HEK293 (cell line): ENCODE measurements around the gene ILF3.
A peak's percentile ranks its signal among the peaks of the same experiment; 100 is the strongest.

Source experiments
- CTCF ChIA-PET: fragments of 350-600 bp; formaldehyde crosslinking; extraction: SDS; loops from one replicate; lab custom pipeline; 2021; ENCODE audit warnings: antibody characterized with exemption; lab: Yijun Ruan, JAX
- POLR2A ChIA-PET: fragments of 300-600 bp; formaldehyde crosslinking; extraction: SDS; loops from one replicate; lab custom pipeline; 2020; ENCODE audit warnings: antibody characterized with exemption, inconsistent platforms; lab: Yijun Ruan, JAX
- H3K27ac ChIP-seq: fragments of 200-500 bp; sonication (Bioruptor generic); 2 replicates; pipeline ENCODE4 v1.5.1; 2014; ENCODE audit warnings: low read depth, low read length, control low read depth, inconsistent platforms; ENCODE audit errors: extremely low read depth
- H3K36me3 ChIP-seq, 2 experiments: fragments of 200-500 bp in 1 of 2; sonication (Bioruptor generic) in 1 of 2; 1 replicate in 1 of 2; 2 replicates in 1 of 2; pipeline ENCODE4 v1.5.1; 2014 to 2017; ENCODE audit warnings: inconsistent platforms in 2 of 2, low read length in 2 of 2; ENCODE audit not compliant: control insufficient read depth in 2 of 2, insufficient read depth in 1 of 2
- H3K4me1 ChIP-seq: fragments of 200-500 bp; sonication (Bioruptor generic); 2 replicates; pipeline ENCODE4 v1.5.1; 2014; ENCODE audit warnings: mild to moderate bottlenecking, low read length, inconsistent platforms; ENCODE audit not compliant: control insufficient read depth, insufficient read depth
- H3K4me3 ChIP-seq: 2 replicates; pipeline ENCODE4 v1.5.1; 2011; ENCODE audit warnings: low read depth, mild to moderate bottlenecking, control low read depth, low read length, moderate library complexity
- H3K9me3 ChIP-seq: fragments of 200-500 bp; sonication (Bioruptor generic); 2 replicates; pipeline ENCODE4 v1.5.1; 2014; ENCODE audit warnings: low read depth, low read length, inconsistent platforms; ENCODE audit not compliant: control insufficient read depth, insufficient read depth
- BCL6B ChIP-seq: fragments of 450-650 bp; formaldehyde crosslinking; IDR thresholded peaks from 2 replicates; pipeline ENCODE4 v1.5.1; 2017; ENCODE audit warnings: missing biosample characterization, missing genetic modification characterization
- HOXA7 ChIP-seq: sonication (generic); formaldehyde crosslinking; IDR thresholded peaks from 2 replicates; pipeline ENCODE4 v1.8.1; 2022; ENCODE audit warnings: missing genetic modification reagents, borderline replicate concordance
- HOXC10 ChIP-seq: sonication (generic); formaldehyde crosslinking; IDR thresholded peaks from 2 replicates; pipeline ENCODE4 v1.8.1; 2023; ENCODE audit warnings: mild to moderate bottlenecking, missing genetic modification reagents
- KLF16 ChIP-seq: fragments of 450-650 bp; formaldehyde crosslinking; IDR thresholded peaks from 2 replicates; pipeline ENCODE4 v1.5.1; 2017; ENCODE audit warnings: missing biosample characterization, missing genetic modification characterization
- KLF8 ChIP-seq: fragments of 450-650 bp; formaldehyde crosslinking; IDR thresholded peaks from 2 replicates; pipeline ENCODE4 v1.5.1; 2016; ENCODE audit warnings: missing biosample characterization, missing genetic modification characterization
- SP2 ChIP-seq: fragments of 450-650 bp; formaldehyde crosslinking; IDR thresholded peaks from 2 replicates; pipeline ENCODE4 v1.5.1; 2016; ENCODE audit warnings: missing biosample characterization, missing genetic modification characterization
- ZBTB11 ChIP-seq: fragments of 450-650 bp; formaldehyde crosslinking; conservative IDR thresholded peaks from 2 replicates; pipeline ENCODE4 v1.5.1; 2016; ENCODE audit warnings: low read depth, missing biosample characterization, missing genetic modification characterization
- ZFP69B ChIP-seq: fragments of 450-650 bp; formaldehyde crosslinking; IDR thresholded peaks from 2 replicates; pipeline ENCODE4 v1.5.1; 2016; ENCODE audit warnings: missing biosample characterization, missing genetic modification characterization
- ZNF121 ChIP-seq: fragments of 450-650 bp; formaldehyde crosslinking; IDR thresholded peaks from 2 replicates; pipeline ENCODE4 v1.5.1; 2016; ENCODE audit warnings: missing biosample characterization, missing genetic modification characterization
- ZNF311 ChIP-seq: fragments of 450-650 bp; formaldehyde crosslinking; IDR thresholded peaks from 2 replicates; pipeline ENCODE4 v1.5.1; 2017; ENCODE audit warnings: missing biosample characterization, missing genetic modification characterization, borderline replicate concordance
- ZNF513 ChIP-seq: fragments of 450-650 bp; IDR thresholded peaks from 2 replicates; pipeline ENCODE4 v1.5.1; 2018; ENCODE audit warnings: missing biosample characterization, missing genetic modification characterization
- ZNF544 ChIP-seq: fragments of 450-650 bp; formaldehyde crosslinking; IDR thresholded peaks from 2 replicates; pipeline ENCODE4 v1.5.0; 2017; ENCODE audit warnings: missing biosample characterization, missing genetic modification characterization
- ZNF610 ChIP-seq: fragments of 450-650 bp; formaldehyde crosslinking; IDR thresholded peaks from 2 replicates; pipeline ENCODE4 v1.5.1; 2016; ENCODE audit warnings: missing biosample characterization, missing genetic modification characterization, borderline replicate concordance
- ZNF843 ChIP-seq: fragments of 450-650 bp; formaldehyde crosslinking; IDR thresholded peaks from 2 replicates; pipeline ENCODE4 v1.5.1; 2016; ENCODE audit warnings: missing biosample characterization, missing genetic modification characterization
- TF ChIP-seq, protein P1 (sequence below): fragments of 450-650 bp; formaldehyde crosslinking; IDR thresholded peaks from 2 replicates; pipeline ENCODE4 v1.5.1; 2016; ENCODE audit warnings: missing biosample characterization, missing genetic modification characterization
- TF ChIP-seq, protein P2 (sequence below): fragments of 450-650 bp; formaldehyde crosslinking; IDR thresholded peaks from 2 replicates; pipeline ENCODE4 v1.5.1; 2017; ENCODE audit warnings: missing biosample characterization, missing genetic modification characterization
- TF ChIP-seq, protein P3 (sequence below): fragments of 450-650 bp; formaldehyde crosslinking; IDR thresholded peaks from 2 replicates; pipeline ENCODE4 v1.5.1; 2016; ENCODE audit warnings: missing biosample characterization, missing genetic modification characterization

The ILF3 gene

DNA sequence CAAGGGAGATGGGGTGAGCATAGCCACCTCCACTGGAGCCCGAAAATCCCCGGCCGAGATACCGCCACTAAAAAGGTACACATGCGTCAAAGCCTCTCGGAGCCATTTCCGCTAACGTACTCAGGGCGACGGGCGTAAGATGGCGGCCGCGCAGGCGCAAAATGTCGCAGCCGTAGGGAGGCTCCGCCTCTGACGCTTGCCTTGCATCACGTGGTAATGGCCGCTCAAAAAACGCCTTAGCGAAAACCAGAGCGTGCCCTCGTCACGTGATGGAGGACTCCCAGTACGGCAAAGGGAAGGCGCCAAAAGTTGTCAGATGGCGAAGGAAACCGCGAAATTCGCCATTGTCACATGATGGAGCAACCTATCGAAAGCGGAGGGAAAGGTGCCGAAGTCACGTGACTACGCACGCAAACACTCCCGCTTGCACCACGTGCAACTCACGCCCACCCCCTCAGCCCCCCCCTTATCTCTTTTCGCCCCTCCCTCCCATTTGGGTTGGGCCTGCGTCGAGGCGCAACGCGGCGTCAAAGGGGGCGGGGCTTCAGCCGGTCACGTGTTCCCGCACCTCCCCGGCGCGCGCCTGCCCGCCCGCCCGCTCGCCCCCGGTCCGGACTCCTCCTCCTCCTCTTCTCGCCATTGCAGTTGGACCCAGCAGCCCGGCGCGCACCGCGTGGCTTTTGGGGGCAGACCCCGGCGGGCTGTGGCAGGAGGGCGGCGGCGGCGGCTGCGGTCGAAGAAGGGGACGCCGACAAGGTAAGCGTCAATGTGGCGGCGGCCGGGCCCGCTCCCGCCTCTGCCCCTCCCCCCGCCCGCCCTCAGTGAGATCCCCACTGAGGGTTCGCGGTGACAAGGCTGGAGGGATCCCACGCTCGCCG lies at the start of gene ILF3 (continued):
- TF ChIP-seq ZNF610 (tag by site-specific recombination) (peak; percentile 96), ZNF544 (no peak), HOXA7 (no peak)
- TF ChIP-seq, protein P1, sequence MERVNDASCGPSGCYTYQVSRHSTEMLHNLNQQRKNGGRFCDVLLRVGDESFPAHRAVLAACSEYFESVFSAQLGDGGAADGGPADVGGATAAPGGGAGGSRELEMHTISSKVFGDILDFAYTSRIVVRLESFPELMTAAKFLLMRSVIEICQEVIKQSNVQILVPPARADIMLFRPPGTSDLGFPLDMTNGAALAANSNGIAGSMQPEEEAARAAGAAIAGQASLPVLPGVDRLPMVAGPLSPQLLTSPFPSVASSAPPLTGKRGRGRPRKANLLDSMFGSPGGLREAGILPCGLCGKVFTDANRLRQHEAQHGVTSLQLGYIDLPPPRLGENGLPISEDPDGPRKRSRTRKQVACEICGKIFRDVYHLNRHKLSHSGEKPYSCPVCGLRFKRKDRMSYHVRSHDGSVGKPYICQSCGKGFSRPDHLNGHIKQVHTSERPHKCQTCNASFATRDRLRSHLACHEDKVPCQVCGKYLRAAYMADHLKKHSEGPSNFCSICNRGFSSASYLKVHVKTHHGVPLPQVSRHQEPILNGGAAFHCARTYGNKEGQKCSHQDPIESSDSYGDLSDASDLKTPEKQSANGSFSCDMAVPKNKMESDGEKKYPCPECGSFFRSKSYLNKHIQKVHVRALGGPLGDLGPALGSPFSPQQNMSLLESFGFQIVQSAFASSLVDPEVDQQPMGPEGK (tag by site-specific recombination): peak; percentile 100

DNA sequence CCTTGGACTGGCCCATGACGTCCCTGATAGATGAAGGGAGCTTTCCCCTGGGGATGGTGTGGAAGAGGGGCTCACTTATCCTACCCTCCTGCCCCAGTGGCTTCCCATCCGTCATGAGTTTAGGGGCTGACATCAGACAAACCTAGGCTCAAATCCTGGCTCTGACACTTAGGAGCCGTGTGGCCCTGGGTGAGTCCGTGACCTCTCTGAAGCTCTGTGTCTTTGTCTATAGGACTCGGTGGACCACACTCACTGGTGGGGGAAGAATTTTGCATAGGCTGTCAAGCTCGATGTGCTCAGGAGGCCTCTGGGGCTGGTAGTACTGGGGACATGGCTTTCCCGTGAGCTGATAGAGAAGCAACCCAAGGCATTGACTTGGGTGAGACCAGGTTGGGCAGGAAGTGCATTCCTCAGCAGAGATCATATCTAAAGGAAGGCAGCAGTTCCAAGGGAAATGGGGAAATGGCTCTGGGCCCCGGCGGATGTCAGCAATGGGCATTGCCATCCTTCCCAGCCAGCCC lies 49.6 kb upstream of the ILF3 start:
- ChIA-PET POLR2A (interaction anchor here (0.6 kb wide), 1 partner anchor 542 kb away, joined by 7 read pairs; no protein-coding TSS in a partner anchor), CTCF (interaction anchor here (0.7 to 1.5 kb wide), 3 partner anchors 12 to 24 kb away, joined by 4 to 7 read pairs (median 5); no protein-coding TSS in a partner anchor)
- H3K27ac ChIP-seq: no peak overlapping the region
- TF ChIP-seq, protein P2, sequence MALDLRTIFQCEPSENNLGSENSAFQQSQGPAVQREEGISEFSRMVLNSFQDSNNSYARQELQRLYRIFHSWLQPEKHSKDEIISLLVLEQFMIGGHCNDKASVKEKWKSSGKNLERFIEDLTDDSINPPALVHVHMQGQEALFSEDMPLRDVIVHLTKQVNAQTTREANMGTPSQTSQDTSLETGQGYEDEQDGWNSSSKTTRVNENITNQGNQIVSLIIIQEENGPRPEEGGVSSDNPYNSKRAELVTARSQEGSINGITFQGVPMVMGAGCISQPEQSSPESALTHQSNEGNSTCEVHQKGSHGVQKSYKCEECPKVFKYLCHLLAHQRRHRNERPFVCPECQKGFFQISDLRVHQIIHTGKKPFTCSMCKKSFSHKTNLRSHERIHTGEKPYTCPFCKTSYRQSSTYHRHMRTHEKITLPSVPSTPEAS (tag by site-specific recombination): no peak
- TF ChIP-seq ZNF843: no peak
- TF ChIP-seq, protein P3, sequence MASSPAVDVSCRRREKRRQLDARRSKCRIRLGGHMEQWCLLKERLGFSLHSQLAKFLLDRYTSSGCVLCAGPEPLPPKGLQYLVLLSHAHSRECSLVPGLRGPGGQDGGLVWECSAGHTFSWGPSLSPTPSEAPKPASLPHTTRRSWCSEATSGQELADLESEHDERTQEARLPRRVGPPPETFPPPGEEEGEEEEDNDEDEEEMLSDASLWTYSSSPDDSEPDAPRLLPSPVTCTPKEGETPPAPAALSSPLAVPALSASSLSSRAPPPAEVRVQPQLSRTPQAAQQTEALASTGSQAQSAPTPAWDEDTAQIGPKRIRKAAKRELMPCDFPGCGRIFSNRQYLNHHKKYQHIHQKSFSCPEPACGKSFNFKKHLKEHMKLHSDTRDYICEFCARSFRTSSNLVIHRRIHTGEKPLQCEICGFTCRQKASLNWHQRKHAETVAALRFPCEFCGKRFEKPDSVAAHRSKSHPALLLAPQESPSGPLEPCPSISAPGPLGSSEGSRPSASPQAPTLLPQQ: 0 out of 2 replicates have a peak, but pooled peaks have one; percentile 37
- TF ChIP-seq ZFP69B (tag by site-specific recombination): 0 out of 2 replicates have a peak, but pooled peaks have one; percentile 21
- TF ChIP-seq KLF16: no peak
- no peak overlapping the region for H3K4me3 ChIP-seq
- no peaks in the 10 kb centered on the region for H3K4me1 ChIP-seq
- no peaks in the 10 kb centered on the region for H3K36me3 ChIP-seq
- no peaks in the 10 kb centered on the region for H3K9me3 ChIP-seq

DNA sequence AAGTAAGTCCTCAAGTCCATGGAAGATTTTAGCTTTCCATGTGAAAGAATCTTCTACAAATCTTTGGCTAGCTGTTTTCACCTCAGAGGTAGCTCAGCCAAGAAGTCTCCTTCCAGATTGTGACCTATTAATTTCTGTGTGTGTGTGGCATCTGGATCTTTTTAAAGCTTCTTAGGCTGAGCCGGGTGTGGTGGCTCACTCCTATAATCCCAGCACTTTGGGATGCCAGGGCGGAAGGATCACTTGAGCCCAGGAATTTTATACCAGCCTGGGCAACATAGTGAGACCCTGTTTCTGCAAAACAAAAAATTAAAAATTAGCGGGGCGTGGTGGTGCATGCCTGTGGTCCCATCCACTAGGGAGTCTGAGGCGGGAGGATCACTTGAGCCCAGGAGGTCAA lies 42.2 kb upstream of the ILF3 start:
- Histone ChIP-seq H3K4me3 (no peak overlapping the region), H3K27ac (no peak overlapping the region), H3K9me3 (no peaks in the 10 kb centered on the region), H3K36me3 (no peaks in the 10 kb centered on the region), H3K4me1 (no peaks in the 10 kb centered on the region)
- TF ChIP-seq BCL6B (tag by site-specific recombination) (no peak), HOXC10 (CRISPR knock-in tag) (no peak), KLF8 (tag by site-specific recombination) (no peak), ZNF513 (no peak), ZNF311 (tag by site-specific recombination) (no peak), ZBTB11 (no peak), SP2 (no peak), ZNF121 (tag by site-specific recombination) (peak; percentile 77; the same call in 1 of the 2 replicates)
- TF ChIP-seq, protein P2 (tag by site-specific recombination): no peak
- POLR2A ChIA-PET: no interaction called here
- CTCF ChIA-PET: interaction anchor here (0.5 to 2.6 kb wide), 5 partner anchors 15 to 772 kb away, joined by 3 to 10 read pairs (median 3); partner anchors contain the start of gene EPOR
